GM06990 (cell line): ENCODE data around the gene NPHP4.

Source experiments
- DNase-seq: peaks from one replicate; pipeline ENCODE4 v3.0.0-alpha.2; 2011; ENCODE audit not compliant: insufficient read length; ENCODE audit errors: extremely low read depth
- H3K27me3 ChIP-seq: replicated peaks from 2 replicates; pipeline ENCODE4 v1.6.0; 2011; ENCODE audit warnings: low read length; ENCODE audit not compliant: control insufficient read depth, insufficient read depth
- H3K36me3 ChIP-seq: 2 replicates; pipeline ENCODE4 v1.5.1; 2011; ENCODE audit warnings: low read length; ENCODE audit not compliant: control insufficient read depth, insufficient read depth
- H3K4me3 ChIP-seq: replicated peaks from 2 replicates; pipeline ENCODE4 v1.5.1; 2011; ENCODE audit warnings: low read depth, mild to moderate bottlenecking, control low read depth, low read length
- TF ChIP-seq, protein P1 (sequence below): IDR thresholded peaks from 2 replicates; pipeline ENCODE4 v1.5.1; 2011; ENCODE audit warnings: low read length, control low read depth, mild to moderate bottlenecking, inconsistent platforms; ENCODE audit not compliant: insufficient read depth, poor library complexity, severe bottlenecking

The NPHP4 gene

DNA sequence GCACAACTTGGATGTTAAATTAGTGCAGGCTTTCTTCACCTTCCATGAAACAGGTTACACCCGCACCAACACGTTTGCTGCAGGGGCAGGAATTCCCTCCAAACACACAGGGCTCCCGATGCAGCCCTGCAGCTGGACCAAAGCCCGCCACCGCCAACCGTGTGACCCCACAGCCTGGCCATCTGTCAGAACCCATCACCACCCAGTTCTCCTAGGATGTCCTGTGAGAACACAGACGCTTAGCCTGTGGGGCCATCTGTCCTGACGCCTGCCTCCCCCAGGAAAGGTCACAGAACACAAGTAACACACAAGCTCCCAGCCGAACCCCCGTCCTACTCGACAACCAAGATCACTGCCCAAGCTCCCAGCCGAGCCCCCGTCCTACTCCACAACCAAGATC, 108.1 kb downstream of the NPHP4 start:
- H3K27me3 ChIP-seq = no peaks in the 10 kb centered on the region
- DNase-seq = no peak
- H3K4me3 ChIP-seq = no peak overlapping the region
- TF ChIP-seq, protein P1, sequence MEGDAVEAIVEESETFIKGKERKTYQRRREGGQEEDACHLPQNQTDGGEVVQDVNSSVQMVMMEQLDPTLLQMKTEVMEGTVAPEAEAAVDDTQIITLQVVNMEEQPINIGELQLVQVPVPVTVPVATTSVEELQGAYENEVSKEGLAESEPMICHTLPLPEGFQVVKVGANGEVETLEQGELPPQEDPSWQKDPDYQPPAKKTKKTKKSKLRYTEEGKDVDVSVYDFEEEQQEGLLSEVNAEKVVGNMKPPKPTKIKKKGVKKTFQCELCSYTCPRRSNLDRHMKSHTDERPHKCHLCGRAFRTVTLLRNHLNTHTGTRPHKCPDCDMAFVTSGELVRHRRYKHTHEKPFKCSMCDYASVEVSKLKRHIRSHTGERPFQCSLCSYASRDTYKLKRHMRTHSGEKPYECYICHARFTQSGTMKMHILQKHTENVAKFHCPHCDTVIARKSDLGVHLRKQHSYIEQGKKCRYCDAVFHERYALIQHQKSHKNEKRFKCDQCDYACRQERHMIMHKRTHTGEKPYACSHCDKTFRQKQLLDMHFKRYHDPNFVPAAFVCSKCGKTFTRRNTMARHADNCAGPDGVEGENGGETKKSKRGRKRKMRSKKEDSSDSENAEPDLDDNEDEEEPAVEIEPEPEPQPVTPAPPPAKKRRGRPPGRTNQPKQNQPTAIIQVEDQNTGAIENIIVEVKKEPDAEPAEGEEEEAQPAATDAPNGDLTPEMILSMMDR = no peak
- H3K36me3 ChIP-seq = no peaks in the 10 kb centered on the region

DNA sequence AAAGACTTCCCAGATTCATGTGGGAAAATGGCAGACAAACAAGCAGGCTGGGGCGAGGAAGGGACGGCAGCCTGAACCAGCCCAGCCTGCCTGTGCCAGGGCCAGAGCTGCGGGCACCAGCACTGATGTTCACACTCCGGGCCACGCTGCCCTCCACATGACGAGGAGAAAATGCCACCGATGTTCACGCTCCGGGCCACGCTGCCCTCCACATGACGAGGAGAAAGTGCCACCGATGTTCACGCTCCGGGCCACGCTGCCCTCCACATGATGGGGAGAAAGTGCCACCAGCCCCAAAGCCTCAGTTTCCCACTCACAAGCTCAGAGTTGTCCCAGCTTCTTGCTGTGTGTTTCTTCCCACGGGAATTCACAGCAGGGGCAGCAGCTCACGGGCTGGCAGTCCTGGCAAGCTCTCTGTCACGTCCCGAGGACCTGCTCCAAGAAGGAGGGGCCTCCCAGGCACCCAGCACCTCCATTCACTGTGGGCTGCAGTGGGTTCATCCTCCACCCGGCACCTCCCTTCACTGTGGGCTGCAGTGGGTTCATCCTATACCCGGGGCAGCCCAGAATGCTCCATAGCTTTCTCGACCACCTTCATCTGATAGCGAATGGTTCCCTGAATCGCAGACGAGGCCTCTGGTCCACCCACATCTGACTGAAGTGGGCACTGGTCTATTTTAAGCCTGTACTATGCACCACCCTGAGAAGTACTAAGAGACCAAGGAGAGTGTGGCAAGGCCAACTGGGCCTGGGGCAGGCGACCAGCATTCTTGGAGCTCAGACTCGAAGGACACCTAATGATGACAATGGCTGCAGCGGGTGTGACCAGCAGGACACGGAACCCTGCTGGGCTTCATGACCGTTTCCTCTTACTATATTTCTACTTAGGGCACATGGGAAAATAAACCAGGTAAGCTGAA, 108.8 kb downstream of the NPHP4 start:
- Histone ChIP-seq H3K4me3 (no peak overlapping the region), H3K36me3 (no peaks in the 10 kb centered on the region), H3K27me3 (no peaks in the 10 kb centered on the region)
- no peak for DNase-seq
- TF ChIP-seq, protein P1 = no peak

DNA sequence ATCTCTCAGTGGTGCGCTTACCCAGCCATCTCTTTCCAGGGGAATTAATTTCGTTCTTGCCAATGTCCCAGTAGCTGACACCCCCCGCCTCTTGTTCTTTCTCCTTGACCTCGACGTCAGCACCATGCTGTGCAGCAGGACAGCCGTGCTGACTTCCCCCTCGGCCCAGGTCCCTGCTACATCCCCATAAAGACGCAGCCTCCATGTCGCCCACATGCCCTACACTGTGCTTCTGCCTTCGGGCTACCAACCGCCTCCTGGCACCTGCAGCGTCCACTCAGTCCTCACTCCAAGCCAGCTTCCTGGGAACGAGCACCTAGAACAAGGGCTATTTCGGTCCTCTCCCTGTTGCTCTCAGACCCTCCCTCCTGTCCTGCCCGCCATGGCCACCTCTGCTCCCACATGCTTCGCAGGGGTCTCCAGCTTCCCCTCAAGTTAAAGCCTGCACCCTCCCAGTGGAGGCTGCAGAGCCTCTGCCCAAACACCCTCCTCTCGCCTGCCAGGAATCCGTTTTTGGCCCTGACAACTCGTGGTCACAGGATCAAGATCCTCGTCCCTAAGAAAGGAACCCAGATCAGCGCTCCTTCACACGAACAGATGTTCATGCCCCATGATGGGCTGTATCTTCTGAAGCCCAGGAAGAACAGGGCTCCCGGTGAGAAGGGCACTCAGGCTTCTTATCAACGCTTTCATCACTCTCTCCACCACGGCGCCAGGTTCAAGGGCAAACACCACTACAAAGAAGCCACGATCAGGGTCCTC, 109.7 kb downstream of the NPHP4 start:
- Histone ChIP-seq H3K27me3 (no peaks in the 10 kb centered on the region), H3K4me3 (no peak overlapping the region), H3K36me3 (no peaks in the 10 kb centered on the region)
- DNase-seq = no peak
- TF ChIP-seq, protein P1 = no peak

DNA sequence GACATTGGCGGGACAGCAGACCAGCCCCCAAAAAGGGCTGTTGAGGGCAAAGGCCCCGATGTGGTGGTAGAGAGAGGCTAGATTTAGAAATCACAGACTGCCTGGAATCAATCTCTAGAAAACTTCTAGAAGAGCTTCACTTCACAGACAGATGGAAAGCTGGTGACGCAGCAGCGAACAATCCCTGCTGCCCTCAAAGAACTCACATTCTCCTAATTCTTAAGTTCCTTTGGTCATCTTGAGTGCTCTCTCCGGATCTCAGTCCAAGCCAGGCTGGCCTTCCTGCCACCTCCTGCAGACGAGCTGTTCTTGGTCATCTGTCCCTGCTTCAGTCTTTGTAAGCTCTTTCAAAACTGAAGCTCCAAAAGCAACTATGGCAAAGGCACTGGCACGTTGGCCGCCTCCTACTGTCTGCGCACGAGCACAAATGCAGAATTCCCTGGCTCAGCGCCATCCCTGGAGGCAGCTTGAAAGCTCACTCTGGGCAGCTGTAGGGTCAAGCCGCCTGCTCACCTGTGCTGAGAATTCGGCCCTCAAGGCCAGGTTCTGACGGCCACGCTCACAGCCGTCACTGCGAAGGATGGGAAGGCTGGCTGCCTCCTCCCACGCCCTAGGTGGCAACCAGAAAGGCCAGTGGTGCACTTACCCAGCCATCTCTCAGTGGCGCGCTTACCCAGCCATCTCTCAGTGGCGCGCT, 110.6 kb downstream of the NPHP4 start:
- Histone ChIP-seq H3K36me3 (peaks cover 2% of the 10 kb centered on the region; the same call in 1 of the 2 replicates), H3K4me3 (no peak overlapping the region), H3K27me3 (no peaks in the 10 kb centered on the region)
- TF ChIP-seq, protein P1 = no peak
- DNase-seq = no peak

DNA sequence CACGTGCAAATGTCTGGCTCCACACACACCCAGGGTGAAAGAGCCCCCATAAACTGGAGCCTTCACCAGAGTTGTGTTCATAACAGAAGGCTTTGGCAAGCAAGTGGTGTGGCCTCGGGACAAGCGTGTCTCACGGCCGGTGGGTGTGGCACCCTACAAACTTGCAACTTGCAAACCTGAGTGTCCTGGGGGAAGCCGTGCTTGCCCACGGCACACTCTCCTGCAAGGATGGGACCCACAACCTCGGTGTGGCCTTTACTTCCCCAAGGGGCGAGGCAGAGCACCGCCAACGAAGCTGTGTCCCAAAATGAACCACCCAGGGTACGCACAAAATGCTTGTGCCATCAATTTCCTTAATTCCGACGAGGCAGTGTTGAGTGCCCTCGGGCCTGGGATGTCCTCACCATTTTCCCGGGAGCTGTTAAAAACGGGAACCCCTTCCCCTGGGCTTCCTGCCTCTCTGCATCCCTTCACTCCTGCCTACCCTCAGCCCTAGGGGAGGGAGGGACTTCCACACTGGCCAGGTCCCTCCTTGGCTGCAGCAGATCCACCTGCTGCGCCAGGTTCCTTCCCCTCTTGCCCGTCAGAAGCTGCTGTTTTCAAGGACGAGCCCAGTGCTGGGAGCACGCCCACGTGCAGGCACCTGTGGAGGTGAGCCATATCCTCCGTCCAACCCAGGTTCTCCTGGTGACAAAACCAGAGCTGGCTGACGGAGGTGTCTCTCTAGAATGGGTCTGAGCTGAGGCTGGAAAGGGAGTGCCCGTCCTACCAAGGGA, 111.4 kb downstream of the NPHP4 start:
- H3K4me3 ChIP-seq = no peak overlapping the region
- TF ChIP-seq, protein P1 = no peak
- H3K36me3 ChIP-seq = peaks cover 2% of the 10 kb centered on the region

More for the DNA sequence above, 111.4 kb downstream of the NPHP4 start:
- no peak for DNase-seq
- H3K27me3 ChIP-seq = no peaks in the 10 kb centered on the region
